Neural cell (in vitro differentiated cells): ENCODE results near the gene BTRC.

Experiments used
- EP300 ChIP-seq: fragments of 450-650 bp; conservative IDR thresholded peaks from 2 replicates; pipeline ENCODE4 v1.6.1; 2014; ENCODE audit warnings: antibody characterized with exemption, mild to moderate bottlenecking, moderate library complexity; ENCODE audit not compliant: poor library complexity, severe bottlenecking
- POLR2AphosphoS5 ChIP-seq: IDR thresholded peaks from 2 replicates; pipeline ENCODE4 v1.6.1; 2012
- RAD21 ChIP-seq: fragments of 450-650 bp; conservative IDR thresholded peaks from 2 replicates; pipeline ENCODE4 v1.6.1; 2014; ENCODE audit warnings: antibody characterized with exemption, mild to moderate bottlenecking, moderate library complexity
- TF ChIP-seq, protein P1 (sequence below): IDR thresholded peaks from 2 replicates; pipeline ENCODE4 v1.6.1; 2012; ENCODE audit warnings: borderline replicate concordance

DNA sequence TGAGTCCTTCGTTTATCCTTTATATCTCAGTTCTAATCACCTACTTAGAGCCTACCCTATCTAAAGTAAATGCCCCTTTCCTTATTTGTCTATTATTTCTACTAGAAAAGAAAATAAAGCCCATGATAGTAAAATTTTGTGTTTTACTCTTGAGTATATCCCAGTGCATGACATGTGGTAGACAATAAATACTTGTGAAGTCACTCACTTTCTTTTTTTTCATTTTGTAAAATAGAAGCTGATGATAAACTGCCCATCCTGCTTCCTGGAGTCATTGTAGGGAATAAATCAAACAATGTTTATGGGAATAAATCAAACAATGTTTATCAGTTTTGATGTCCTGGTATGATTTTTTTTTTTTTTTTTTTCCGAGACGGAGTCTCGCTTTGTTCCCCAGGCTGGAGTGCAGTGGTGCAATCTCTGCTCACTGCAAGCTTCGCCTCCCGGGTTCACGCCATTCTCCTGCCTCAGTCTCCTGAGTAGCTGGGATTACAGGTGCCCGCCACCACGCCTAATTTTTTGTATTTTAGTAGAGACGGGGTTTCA lies 36.1 kb downstream of the BTRC start:
- TF ChIP-seq, protein P1, sequence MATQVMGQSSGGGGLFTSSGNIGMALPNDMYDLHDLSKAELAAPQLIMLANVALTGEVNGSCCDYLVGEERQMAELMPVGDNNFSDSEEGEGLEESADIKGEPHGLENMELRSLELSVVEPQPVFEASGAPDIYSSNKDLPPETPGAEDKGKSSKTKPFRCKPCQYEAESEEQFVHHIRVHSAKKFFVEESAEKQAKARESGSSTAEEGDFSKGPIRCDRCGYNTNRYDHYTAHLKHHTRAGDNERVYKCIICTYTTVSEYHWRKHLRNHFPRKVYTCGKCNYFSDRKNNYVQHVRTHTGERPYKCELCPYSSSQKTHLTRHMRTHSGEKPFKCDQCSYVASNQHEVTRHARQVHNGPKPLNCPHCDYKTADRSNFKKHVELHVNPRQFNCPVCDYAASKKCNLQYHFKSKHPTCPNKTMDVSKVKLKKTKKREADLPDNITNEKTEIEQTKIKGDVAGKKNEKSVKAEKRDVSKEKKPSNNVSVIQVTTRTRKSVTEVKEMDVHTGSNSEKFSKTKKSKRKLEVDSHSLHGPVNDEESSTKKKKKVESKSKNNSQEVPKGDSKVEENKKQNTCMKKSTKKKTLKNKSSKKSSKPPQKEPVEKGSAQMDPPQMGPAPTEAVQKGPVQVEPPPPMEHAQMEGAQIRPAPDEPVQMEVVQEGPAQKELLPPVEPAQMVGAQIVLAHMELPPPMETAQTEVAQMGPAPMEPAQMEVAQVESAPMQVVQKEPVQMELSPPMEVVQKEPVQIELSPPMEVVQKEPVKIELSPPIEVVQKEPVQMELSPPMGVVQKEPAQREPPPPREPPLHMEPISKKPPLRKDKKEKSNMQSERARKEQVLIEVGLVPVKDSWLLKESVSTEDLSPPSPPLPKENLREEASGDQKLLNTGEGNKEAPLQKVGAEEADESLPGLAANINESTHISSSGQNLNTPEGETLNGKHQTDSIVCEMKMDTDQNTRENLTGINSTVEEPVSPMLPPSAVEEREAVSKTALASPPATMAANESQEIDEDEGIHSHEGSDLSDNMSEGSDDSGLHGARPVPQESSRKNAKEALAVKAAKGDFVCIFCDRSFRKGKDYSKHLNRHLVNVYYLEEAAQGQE: no peak
- no peak for TF ChIP-seq EP300
- TF ChIP-seq POLR2AphosphoS5: no peak
- no peak for TF ChIP-seq RAD21
